A549 treated with Mapracorat at 1 μM for 4 hours (cell line): ENCODE measurements around the gene MGAM2. TPM values are rescaled to one million over a fixed set of nuclear protein-coding genes. Genes with fewer than 3 reads are reported as not detected.

Experiments
- total RNA-seq: library from RNA; stranded (reverse); fragments of 200-300 nt; extraction: Qiagen RNA extraction; gene quantifications from 5 replicates; pipeline ENCODE4 v1.2.3, GENCODE V29; 2022

MGAM2 gene
- 0.03 TPM in 1 of 5 replicates, not detected in the others for total RNA-seq

DNA sequence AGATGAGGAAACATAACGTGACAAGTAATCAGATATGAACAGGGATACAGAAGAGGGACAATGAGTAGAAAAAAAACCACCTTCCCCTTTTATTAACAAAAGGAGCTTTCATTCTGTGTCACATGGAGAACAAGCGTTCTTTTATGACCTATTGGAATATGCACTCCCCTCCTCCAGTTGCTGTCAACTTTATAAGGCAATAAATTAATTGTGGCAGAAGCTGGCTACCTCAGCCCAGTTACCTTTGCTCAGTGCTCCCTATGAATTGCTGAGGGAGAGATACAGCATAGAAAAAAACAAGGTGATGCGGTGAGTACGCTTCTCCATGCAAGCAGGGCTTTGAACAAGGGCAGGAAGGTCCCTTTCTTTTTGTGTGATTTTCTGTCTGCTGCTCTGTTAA lies at the start of gene MGAM2:
Gene MGAM2, plus strand, starts transcription at position 220 of the 400 bp plus-strand sequence. CDS start 5,156 bp downstream, outside the sequence.

DNA sequence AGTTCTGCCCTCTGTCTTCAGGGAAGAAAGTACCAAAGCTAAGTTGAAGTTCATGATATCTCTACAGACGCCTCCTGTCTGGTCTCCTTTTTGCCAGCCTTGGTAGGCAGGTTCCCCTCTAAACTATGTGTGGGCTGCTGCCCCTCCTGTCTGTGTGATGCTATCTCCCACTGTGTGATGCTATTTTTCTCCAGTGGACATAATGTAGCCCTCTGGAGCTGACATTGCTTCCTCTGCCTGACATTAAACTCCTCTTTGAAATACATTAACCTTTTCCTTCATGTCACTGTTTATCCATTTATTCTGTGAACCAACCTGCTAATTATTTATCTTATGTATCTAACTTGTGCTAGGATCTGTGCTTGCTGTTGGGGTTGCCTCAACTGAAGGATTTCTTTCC lies 146.4 kb downstream of the MGAM2 start, which contains the start of gene PRSS58:
Gene PRSS58, minus strand, starts transcription at position 101 of the 400 bp plus-strand sequence. CDS start 351 bp downstream, outside the sequence.

Other genes with a start within 250 kb of the MGAM2 start
- not detected in 5 replicates for gene OR9A4, start 195.3 kb upstream of the MGAM2 start, total RNA-seq
- gene CLEC5A, start 164.7 kb upstream of the MGAM2 start, total RNA-seq = not detected in 5 replicates
- gene TAS2R38, start 137.9 kb upstream of the MGAM2 start, total RNA-seq = not detected in 5 replicates
- 0.48 to 0.74 TPM (median 0.56 TPM) in 5 replicates for gene MGAM, start 115.8 kb upstream of the MGAM2 start, total RNA-seq
- not detected in 5 replicates for gene PRSS58, start 146.3 kb downstream of the MGAM2 start, total RNA-seq